Measurements from ENCODE around the gene EMC8. TPM values are rescaled to one million over a fixed set of nuclear protein-coding genes. Genes with fewer than 3 reads are reported as not detected.

Gene EMC8
- total RNA-seq, 1 experiment from 2014 or later: 73.0 TPM

DNA sequence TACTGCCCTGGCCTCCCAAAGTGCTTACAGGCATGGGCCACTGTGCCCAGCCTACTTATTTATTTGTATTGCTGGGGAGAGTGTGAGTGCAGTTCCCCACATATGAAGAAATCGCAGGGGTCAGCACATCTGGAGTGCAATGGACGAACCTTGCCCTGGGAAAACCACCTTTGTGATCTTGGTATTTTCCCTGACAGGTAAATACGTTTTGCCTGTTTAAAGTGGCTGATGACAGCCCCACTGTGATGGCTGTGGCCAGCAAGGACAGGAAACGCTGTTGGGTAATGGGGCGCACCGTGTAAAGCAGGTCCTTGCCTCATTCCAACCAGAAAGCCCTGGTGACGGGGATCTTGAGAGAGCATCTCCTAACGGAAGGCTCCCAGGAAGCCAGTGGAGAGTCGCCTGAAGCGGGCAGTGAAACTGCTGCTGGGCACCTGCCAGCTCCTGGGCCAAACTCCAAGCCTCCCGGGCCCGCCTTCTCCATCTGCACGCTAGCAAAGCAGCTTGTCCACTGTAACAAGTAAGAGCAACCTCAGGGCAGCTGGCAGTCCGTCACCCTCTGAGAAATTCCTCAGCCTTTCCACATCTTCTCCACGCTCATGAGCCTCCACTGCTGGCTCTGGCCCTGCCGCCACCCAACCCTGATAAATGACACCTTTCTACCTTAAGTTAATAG is 17.5 kb downstream of the EMC8 start:
- no peak overlapping the region for H3K4me3 ChIP-seq (replicated peaks in 1 of 2; ENCODE audit: low read depth in 1 of 2, low read length in 2 of 2)
- ATAC-seq (no peak), DNase-seq (ENCODE audit: low read depth, low spot score) (no peak)
- ChIA-PET RAD21 (ENCODE audit: low non-redundant PET in 1 of 2, low total read pairs in 2 of 2, uncharacterized antibody in 2 of 2, unreplicated experiment in 2 of 2) (no interaction called here), CTCF (no interaction called here), POLR2A (no interaction called here)
- peaks cover 52% of the 10 kb centered on the region for H3K79me2 ChIP-seq (ENCODE audit: insufficient read depth, low read length)
- H4K20me1 ChIP-seq (ENCODE audit: insufficient read depth): no peaks in the 10 kb centered on the region; the same call in 1 of the 2 replicates
- TF ChIP-seq SRF (IDR thresholded peaks at IDR 0.05; ENCODE audit: low read depth): no peak
- TF ChIP-seq SIN3A (IDR thresholded peaks at IDR 0.05; ENCODE audit: low read depth): no peak
- TF ChIP-seq FOSL1 (IDR thresholded peaks at IDR 0.05; ENCODE audit: low read depth): no peak
- TF ChIP-seq, protein P1, sequence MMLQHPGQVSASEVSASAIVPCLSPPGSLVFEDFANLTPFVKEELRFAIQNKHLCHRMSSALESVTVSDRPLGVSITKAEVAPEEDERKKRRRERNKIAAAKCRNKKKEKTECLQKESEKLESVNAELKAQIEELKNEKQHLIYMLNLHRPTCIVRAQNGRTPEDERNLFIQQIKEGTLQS (IDR thresholded peaks at IDR 0.05): no peak
- TF ChIP-seq, protein P2, sequence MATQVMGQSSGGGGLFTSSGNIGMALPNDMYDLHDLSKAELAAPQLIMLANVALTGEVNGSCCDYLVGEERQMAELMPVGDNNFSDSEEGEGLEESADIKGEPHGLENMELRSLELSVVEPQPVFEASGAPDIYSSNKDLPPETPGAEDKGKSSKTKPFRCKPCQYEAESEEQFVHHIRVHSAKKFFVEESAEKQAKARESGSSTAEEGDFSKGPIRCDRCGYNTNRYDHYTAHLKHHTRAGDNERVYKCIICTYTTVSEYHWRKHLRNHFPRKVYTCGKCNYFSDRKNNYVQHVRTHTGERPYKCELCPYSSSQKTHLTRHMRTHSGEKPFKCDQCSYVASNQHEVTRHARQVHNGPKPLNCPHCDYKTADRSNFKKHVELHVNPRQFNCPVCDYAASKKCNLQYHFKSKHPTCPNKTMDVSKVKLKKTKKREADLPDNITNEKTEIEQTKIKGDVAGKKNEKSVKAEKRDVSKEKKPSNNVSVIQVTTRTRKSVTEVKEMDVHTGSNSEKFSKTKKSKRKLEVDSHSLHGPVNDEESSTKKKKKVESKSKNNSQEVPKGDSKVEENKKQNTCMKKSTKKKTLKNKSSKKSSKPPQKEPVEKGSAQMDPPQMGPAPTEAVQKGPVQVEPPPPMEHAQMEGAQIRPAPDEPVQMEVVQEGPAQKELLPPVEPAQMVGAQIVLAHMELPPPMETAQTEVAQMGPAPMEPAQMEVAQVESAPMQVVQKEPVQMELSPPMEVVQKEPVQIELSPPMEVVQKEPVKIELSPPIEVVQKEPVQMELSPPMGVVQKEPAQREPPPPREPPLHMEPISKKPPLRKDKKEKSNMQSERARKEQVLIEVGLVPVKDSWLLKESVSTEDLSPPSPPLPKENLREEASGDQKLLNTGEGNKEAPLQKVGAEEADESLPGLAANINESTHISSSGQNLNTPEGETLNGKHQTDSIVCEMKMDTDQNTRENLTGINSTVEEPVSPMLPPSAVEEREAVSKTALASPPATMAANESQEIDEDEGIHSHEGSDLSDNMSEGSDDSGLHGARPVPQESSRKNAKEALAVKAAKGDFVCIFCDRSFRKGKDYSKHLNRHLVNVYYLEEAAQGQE (IDR thresholded peaks at IDR 0.05; ENCODE audit: low read depth): no peak
- TF ChIP-seq JUND (IDR thresholded peaks at IDR 0.05): no peak
- TF ChIP-seq YY1 (IDR thresholded peaks at IDR 0.05; ENCODE audit: extremely low read depth, insufficient replicate concordance, low read depth, low read length): no peak
- no peak for TF ChIP-seq ELF1 (IDR thresholded peaks at IDR 0.05; ENCODE audit: borderline replicate concordance, low read depth)
- TF ChIP-seq CBX3 (IDR thresholded peaks at IDR 0.05; ENCODE audit: low read depth): no peak
- TF ChIP-seq, protein P3, sequence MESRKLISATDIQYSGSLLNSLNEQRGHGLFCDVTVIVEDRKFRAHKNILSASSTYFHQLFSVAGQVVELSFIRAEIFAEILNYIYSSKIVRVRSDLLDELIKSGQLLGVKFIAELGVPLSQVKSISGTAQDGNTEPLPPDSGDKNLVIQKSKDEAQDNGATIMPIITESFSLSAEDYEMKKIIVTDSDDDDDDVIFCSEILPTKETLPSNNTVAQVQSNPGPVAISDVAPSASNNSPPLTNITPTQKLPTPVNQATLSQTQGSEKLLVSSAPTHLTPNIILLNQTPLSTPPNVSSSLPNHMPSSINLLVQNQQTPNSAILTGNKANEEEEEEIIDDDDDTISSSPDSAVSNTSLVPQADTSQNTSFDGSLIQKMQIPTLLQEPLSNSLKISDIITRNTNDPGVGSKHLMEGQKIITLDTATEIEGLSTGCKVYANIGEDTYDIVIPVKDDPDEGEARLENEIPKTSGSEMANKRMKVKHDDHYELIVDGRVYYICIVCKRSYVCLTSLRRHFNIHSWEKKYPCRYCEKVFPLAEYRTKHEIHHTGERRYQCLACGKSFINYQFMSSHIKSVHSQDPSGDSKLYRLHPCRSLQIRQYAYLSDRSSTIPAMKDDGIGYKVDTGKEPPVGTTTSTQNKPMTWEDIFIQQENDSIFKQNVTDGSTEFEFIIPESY (IDR thresholded peaks at IDR 0.05; ENCODE audit: extremely low read depth, insufficient replicate concordance, low read length): no peak
- no peak for TF ChIP-seq ZNF274 (IDR thresholded peaks at IDR 0.05; ENCODE audit: low read depth, low read length)
- TF ChIP-seq CEBPB (IDR thresholded peaks at IDR 0.05; ENCODE audit: low read depth): no peak
- no peak for TF ChIP-seq EZH2 (IDR thresholded peaks at IDR 0.05)
- no peak for TF ChIP-seq EGR1 (IDR thresholded peaks at IDR 0.05; ENCODE audit: low read depth)
- TF ChIP-seq, protein P4, sequence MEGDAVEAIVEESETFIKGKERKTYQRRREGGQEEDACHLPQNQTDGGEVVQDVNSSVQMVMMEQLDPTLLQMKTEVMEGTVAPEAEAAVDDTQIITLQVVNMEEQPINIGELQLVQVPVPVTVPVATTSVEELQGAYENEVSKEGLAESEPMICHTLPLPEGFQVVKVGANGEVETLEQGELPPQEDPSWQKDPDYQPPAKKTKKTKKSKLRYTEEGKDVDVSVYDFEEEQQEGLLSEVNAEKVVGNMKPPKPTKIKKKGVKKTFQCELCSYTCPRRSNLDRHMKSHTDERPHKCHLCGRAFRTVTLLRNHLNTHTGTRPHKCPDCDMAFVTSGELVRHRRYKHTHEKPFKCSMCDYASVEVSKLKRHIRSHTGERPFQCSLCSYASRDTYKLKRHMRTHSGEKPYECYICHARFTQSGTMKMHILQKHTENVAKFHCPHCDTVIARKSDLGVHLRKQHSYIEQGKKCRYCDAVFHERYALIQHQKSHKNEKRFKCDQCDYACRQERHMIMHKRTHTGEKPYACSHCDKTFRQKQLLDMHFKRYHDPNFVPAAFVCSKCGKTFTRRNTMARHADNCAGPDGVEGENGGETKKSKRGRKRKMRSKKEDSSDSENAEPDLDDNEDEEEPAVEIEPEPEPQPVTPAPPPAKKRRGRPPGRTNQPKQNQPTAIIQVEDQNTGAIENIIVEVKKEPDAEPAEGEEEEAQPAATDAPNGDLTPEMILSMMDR (IDR thresholded peaks at IDR 0.05 in 2 of 3, conservative IDR thresholded peaks at IDR 0.05 in 1 of 3; ENCODE audit: borderline replicate concordance in 1 of 3, insufficient read depth in 1 of 3, low read depth in 2 of 3, low read length in 2 of 3): no peak
- no peak for TF ChIP-seq RAD21 (IDR thresholded peaks at IDR 0.05; ENCODE audit: low read depth)
- TF ChIP-seq EZH2phosphoT487 (IDR thresholded peaks at IDR 0.05; ENCODE audit: borderline replicate concordance): no peak
- TF ChIP-seq ZFX (IDR thresholded peaks at IDR 0.05): no peak
- TF ChIP-seq, protein P5, sequence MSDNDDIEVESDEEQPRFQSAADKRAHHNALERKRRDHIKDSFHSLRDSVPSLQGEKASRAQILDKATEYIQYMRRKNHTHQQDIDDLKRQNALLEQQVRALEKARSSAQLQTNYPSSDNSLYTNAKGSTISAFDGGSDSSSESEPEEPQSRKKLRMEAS (IDR thresholded peaks at IDR 0.05): no peak
- no peak for TF ChIP-seq TCF7L2 (IDR thresholded peaks at IDR 0.05; ENCODE audit: borderline replicate concordance, extremely low read depth, insufficient read depth, insufficient read length)
- H3K4me2 ChIP-seq (ENCODE audit: low read length): no peak overlapping the region
- no peaks in the 10 kb centered on the region for H3K9me3 ChIP-seq (ENCODE audit: control insufficient read depth in 1 of 2, insufficient read depth in 1 of 2, low read depth in 1 of 2, low read length in 2 of 2)
- intact Hi-C loops (cut with micrococcal nuclease): no loop called here
- no peaks in the 10 kb centered on the region for H3K27me3 ChIP-seq (ENCODE audit: insufficient read depth, low read length)
- no peak overlapping the region for H3K27ac ChIP-seq (ENCODE audit: low read depth, low read length)
- BruUV-seq (replicated peaks): no TSS peak
- H3K9ac ChIP-seq (ENCODE audit: low read length): no peak overlapping the region
- no peaks in the 10 kb centered on the region for H3K9me2 ChIP-seq (ENCODE audit: insufficient read depth)
- H3K36me3 ChIP-seq (ENCODE audit: control insufficient read depth in 1 of 2, insufficient read depth in 2 of 2, low read length in 2 of 2): peaks cover 19 to 55% of the 10 kb centered on the region in 2 experiments; a peak in 3 of 4 replicates
- no peaks in the 10 kb centered on the region for H3K4me1 ChIP-seq (ENCODE audit: control insufficient read depth in 1 of 2, insufficient read depth in 2 of 2, low read length in 2 of 2)
- H2AFZ ChIP-seq (ENCODE audit: low read depth, low read length, poor library complexity, severe bottlenecking): no peak overlapping the region
